ENCODE data around the gene ASPSCR1.
"Not testable (repeated sequence)": the region's sequence is repeated elsewhere in the genome, so short reads cannot be mapped to it uniquely, and the experiment has no call there.

The ASPSCR1 gene

DNA sequence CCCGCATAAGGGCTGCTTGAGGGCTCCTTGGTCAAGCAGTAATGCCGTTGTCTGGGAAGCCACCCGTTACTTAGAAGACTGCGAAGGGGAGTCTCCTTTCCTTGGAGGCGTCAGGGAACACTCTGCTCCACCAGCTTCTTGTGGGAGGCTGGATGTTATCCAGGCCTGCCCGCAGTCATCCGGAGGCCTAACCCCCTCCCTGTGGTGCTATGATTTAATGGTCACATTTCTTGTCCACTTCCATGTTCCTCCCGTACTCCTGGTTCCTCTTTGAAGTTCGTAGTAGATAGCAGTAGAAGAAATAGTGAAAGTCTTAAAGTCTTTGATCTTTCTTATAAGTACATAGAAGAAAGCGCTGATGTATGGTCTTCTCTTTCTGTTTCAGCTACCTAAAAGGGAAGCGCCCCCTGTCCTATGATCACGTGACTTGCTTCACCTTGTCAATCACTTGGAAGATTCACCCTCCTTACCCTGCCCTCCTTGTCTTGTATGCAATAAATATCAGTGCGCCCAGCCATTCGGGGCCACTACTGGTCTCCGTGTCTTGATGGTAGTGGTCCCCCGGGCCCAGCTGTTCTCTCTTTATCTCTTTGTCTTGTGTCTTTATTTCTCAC, 61.5 kb downstream of the ASPSCR1 start:
- H3K4me1 Mint-ChIP-seq (ENCODE audit: low read depth): peaks cover 46% of the 10 kb centered on the region
- peak overlapping the region; percentile 23 for H3K27ac Mint-ChIP-seq
- not testable (repeated sequence) for H3K9me3 Mint-ChIP-seq, H3K27me3 Mint-ChIP-seq, H3K4me3 Mint-ChIP-seq
- intact Hi-C loops (cut with micrococcal nuclease): loop anchor here (10.0 kb wide), 1 partner anchor 66 kb away; no protein-coding TSS in a partner anchor
- H3K36me3 Mint-ChIP-seq (ENCODE audit: low read depth): peaks cover 20% of the 10 kb centered on the region

- H3K27me3 Mint-ChIP-seq: peaks cover 8% of the 10 kb centered on the region
- peaks cover 46% of the 10 kb centered on the region for H3K4me1 Mint-ChIP-seq (ENCODE audit: low read depth)
- intact Hi-C loops (cut with micrococcal nuclease): loop anchor here (10.0 kb wide), 1 partner anchor 65 kb away; no protein-coding TSS in a partner anchor
- no peak overlapping the region for H3K4me3 Mint-ChIP-seq
- peak overlapping the region; percentile 23 for H3K27ac Mint-ChIP-seq
- H3K36me3 Mint-ChIP-seq (ENCODE audit: low read depth): peaks cover 15% of the 10 kb centered on the region
- H3K9me3 Mint-ChIP-seq: no peaks in the 10 kb centered on the region
These were observed 62.4 kb downstream of the ASPSCR1 start for GRCh38 chr17:82039695-82040299.

DNA sequence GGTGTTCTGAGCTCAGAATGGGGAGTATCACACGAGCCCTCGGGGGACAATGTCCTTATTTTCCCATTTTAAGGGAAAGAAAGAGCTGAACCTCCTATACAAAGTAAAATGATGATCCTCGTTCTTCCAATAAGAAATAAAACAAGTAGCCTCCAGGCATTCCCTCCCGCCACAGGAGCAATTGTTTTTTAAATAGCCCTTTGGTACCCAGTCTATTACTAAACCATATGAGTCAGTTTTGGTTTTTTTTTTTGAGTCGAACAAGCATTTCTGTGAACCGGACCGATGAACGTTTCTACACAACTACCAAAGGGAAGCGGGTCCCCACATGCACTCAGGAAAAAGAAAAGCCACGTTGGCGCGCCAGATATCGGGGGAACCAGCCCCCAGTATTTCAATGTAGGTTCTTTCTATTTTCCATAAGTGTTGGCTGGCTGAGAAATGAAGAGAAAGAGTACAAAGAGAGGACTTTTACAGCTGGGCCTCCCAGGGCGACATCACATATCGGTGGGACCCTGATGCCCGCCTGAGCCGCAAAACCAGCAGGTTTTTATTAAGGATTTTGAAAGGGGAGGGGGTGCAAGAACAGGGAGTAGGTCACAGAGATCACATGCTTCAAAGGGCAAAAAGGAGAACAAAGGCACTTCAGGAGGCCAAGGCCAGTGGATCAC, 63.9 kb downstream of the ASPSCR1 start:
- Mint-ChIP-seq H3K36me3 (ENCODE audit: low read depth) (no peaks in the 10 kb centered on the region), H3K4me3 (no peak overlapping the region), H3K4me1 (ENCODE audit: low read depth) (peaks cover 31% of the 10 kb centered on the region), H3K27me3 (peaks cover 7% of the 10 kb centered on the region), H3K9me3 (no peaks in the 10 kb centered on the region), H3K27ac (no peak overlapping the region)
- intact Hi-C loops (cut with micrococcal nuclease): no loop called here

DNA sequence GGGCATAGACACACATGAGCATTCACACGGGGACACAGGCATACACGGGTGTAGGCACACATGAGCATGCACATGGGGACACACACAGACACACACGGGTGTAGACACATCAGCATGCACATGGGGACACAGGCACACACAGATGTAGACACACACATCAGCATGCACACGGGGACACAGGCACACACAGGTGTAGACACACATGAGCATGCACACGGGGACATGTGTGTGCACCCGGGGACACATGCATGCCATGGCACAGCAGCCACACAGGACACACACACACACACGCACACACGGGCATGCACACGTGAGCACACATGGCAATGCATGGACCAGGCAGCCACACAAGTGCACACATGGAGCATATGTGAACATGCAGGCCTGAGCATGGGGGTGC, 65.2 kb downstream of the ASPSCR1 start:
- Mint-ChIP-seq H3K9me3 (no peaks in the 10 kb centered on the region), H3K27me3 (peaks cover 7% of the 10 kb centered on the region), H3K27ac (no peak overlapping the region), H3K36me3 (ENCODE audit: low read depth) (peaks cover 12% of the 10 kb centered on the region), H3K4me1 (ENCODE audit: low read depth) (peaks cover 25% of the 10 kb centered on the region), H3K4me3 (no peak overlapping the region)
- intact Hi-C loops (cut with micrococcal nuclease): no loop called here

GRCh38 chr17:82043507-82043906, 66.1 kb downstream of the ASPSCR1 start:
- peaks cover 21% of the 10 kb centered on the region for H3K36me3 Mint-ChIP-seq (ENCODE audit: low read depth)
- H3K27me3 Mint-ChIP-seq: peaks cover 7% of the 10 kb centered on the region
- peaks cover 19% of the 10 kb centered on the region for H3K4me1 Mint-ChIP-seq (ENCODE audit: low read depth)
- no peaks in the 10 kb centered on the region for H3K9me3 Mint-ChIP-seq
- no peak overlapping the region for H3K27ac Mint-ChIP-seq
- H3K4me3 Mint-ChIP-seq: no peak overlapping the region
- intact Hi-C loops (cut with micrococcal nuclease): no loop called here

DNA sequence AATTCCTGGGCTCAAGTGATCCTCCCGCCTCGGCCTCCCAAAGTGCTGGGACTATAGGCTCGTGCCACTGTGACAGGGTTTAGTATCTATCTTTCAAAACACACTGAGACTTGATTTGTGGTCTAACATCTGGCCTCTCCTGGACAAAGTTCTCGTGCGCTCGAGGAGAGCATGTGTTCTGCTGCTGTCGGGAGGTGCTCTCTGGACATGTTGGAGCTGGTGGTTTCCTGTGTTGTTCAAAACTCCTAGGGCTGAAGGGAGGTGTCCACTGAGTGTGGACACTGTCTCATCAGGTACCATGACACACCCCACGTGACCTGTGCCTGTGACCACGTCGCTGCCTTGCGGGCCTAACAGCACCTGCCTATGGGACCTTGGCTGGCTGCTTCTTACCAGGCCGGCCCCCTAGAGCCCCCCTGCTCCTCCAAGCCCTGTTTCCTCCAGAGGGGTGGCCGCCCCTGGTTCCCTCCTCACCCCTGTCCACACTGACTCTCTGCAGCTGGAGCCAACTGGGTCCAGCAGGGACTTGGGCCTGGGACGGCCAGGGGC, 68.6 kb downstream of the ASPSCR1 start:
- H3K36me3 Mint-ChIP-seq (ENCODE audit: low read depth): peaks cover 46% of the 10 kb centered on the region
- intact Hi-C loops (cut with micrococcal nuclease): no loop called here
- H3K4me3 Mint-ChIP-seq: no peak overlapping the region
- H3K27me3 Mint-ChIP-seq: peaks cover 4% of the 10 kb centered on the region
- H3K4me1 Mint-ChIP-seq (ENCODE audit: low read depth): peaks cover 31% of the 10 kb centered on the region
- H3K9me3 Mint-ChIP-seq: no peaks in the 10 kb centered on the region
- no peak overlapping the region for H3K27ac Mint-ChIP-seq

DNA sequence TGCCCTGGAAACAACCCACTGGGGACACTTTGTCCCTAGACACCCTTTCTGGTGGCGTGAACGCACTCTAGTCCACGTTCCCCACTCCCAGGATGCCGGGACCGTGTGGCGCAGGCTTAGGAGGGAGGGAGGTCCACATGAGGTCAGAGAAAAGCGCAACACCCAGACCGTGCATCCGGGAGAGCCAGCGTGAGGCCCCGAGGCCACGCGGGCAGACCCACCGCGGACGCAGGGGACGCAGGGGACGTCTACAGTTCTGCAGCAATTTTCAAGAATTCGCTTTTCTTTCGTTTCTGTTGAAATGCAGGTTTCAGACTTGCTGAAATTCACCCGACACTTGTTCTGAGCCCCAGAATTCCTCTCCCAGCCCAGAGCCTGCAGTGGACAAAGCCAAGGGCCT, 69.5 kb downstream of the ASPSCR1 start:
- intact Hi-C loops (cut with micrococcal nuclease): no loop called here
- Mint-ChIP-seq H3K27ac (no peak overlapping the region), H3K36me3 (ENCODE audit: low read depth) (peaks cover 47% of the 10 kb centered on the region), H3K4me1 (ENCODE audit: low read depth) (peaks cover 26% of the 10 kb centered on the region), H3K27me3 (no peaks in the 10 kb centered on the region), H3K4me3 (no peak overlapping the region), H3K9me3 (no peaks in the 10 kb centered on the region)

DNA sequence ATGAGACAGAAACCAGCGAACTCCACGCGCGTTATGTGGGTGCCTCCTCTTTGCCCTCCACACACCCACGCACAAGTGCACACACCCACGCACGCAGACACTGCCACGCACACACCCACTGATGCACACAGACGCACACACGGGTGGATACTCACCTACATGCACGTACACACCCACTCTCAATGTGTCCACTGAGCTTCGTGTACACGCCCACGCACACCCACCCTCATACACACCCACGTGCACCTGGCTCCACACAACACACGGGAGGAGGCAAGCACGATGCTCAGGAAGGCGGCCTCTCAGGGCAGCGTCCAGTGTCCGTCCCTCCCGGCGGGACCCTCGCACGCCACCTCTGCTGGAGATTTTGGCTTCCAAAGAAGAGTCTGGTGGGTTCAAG, 70.0 kb downstream of the ASPSCR1 start:
- Mint-ChIP-seq H3K36me3 (ENCODE audit: low read depth) (peaks cover 47% of the 10 kb centered on the region), H3K27ac (no peak overlapping the region), H3K9me3 (no peaks in the 10 kb centered on the region), H3K27me3 (no peaks in the 10 kb centered on the region), H3K4me3 (no peak overlapping the region), H3K4me1 (ENCODE audit: low read depth) (peaks cover 26% of the 10 kb centered on the region)
- intact Hi-C loops (cut with micrococcal nuclease): no loop called here

DNA sequence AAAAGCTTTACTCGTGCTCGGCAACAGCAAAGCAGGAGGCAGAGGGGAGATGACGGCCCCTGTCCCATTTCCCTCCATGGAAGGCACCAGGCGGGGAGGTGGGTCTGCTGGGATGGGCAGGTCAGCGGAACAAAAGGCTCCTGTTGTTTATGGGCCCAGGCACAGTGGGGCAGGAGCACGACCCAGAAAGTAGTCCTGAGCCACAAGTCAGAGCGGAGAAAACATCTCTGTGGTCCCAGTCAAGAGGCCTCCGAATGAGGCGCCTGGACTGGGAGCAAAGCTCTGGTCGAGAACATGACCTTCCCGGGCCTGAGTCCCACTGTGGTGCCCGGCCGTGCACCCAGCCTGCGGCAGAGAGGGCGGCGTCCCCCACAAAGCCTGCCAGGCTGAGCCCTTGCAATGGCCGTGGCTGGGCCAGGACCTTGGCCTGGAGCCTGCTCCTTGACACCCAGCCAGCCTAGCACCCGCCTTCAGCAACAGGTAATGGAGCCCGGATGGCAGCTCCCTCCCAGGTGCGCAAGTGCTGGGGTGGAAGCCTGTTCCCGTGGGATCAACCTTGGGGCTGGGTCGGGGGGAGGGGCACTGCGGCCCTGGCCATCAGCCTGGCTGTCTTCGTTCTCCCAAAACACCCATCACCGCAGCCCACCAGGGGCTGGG, 70.6 kb downstream of the ASPSCR1 start:
- Mint-ChIP-seq H3K36me3 (ENCODE audit: low read depth) (peaks cover 49% of the 10 kb centered on the region), H3K4me1 (ENCODE audit: low read depth) (peaks cover 32% of the 10 kb centered on the region), H3K9me3 (no peaks in the 10 kb centered on the region), H3K27ac (peak overlapping the region; percentile 54), H3K27me3 (no peaks in the 10 kb centered on the region), H3K4me3 (no peak overlapping the region)
- intact Hi-C loops (cut with micrococcal nuclease): no loop called here

DNA sequence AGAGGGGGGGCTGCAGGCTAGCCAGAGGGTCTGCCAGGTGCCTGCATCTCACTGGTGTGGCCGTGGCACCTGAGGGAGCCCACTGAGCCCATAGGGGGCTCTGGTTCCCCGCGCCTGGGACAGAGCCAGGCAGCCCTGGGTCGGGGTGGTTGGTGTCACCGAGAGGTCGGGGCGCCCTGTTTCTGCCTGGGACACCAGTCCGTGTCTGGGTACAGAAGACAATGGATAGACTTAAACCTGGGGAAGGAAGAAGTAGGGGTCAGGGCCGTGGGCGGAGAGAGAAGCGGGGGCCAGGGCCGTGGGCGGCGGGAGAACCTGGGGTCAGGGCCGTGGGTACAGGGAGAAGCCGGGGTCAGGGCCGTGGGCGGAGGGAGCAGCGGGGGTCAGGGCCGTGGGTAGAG, 71.1 kb downstream of the ASPSCR1 start:
- Mint-ChIP-seq H3K4me3 (no peak overlapping the region), H3K27ac (peak overlapping the region; percentile 54), H3K36me3 (ENCODE audit: low read depth) (peaks cover 55% of the 10 kb centered on the region), H3K27me3 (no peaks in the 10 kb centered on the region), H3K4me1 (ENCODE audit: low read depth) (peaks cover 38% of the 10 kb centered on the region), H3K9me3 (no peaks in the 10 kb centered on the region)
- intact Hi-C loops (cut with micrococcal nuclease): no loop called here

DNA sequence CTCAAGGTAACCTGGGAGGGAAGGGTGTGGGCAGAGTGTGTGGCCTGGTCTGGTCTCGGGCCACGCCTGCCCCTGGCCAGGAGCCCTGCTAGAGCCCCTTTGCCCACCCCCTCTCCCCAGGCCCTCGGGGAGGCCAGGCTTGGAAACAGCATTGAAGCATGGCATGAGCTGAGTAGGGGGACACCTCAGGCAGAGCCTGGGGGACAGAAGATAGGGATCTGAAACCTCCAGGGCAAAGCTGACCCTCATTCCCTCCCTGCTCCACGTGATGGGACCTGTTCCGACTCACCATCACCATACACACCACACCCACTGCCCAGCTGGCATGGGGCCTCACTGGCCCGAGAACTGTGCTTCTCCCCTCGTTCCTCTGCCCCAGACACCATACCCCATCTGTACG, 71.7 kb downstream of the ASPSCR1 start:
- intact Hi-C loops (cut with micrococcal nuclease): no loop called here
- no peaks in the 10 kb centered on the region for H3K9me3 Mint-ChIP-seq
- H3K36me3 Mint-ChIP-seq (ENCODE audit: low read depth): peaks cover 60% of the 10 kb centered on the region
- H3K27ac Mint-ChIP-seq: no peak overlapping the region
- H3K4me3 Mint-ChIP-seq: no peak overlapping the region
- peaks cover 43% of the 10 kb centered on the region for H3K4me1 Mint-ChIP-seq (ENCODE audit: low read depth)
- no peaks in the 10 kb centered on the region for H3K27me3 Mint-ChIP-seq

GRCh38 chr17:82049521-82049971, 72.1 kb downstream of the ASPSCR1 start:
- H3K4me1 Mint-ChIP-seq (ENCODE audit: low read depth): peaks cover 46% of the 10 kb centered on the region
- no peak overlapping the region for H3K27ac Mint-ChIP-seq
- H3K27me3 Mint-ChIP-seq: no peaks in the 10 kb centered on the region
- H3K4me3 Mint-ChIP-seq: no peak overlapping the region
- H3K36me3 Mint-ChIP-seq (ENCODE audit: low read depth): peaks cover 64% of the 10 kb centered on the region
- intact Hi-C loops (cut with micrococcal nuclease): no loop called here
- no peaks in the 10 kb centered on the region for H3K9me3 Mint-ChIP-seq

GRCh38 chr17:82050152-82050760, 72.8 kb downstream of the ASPSCR1 start:
- intact Hi-C loops (cut with micrococcal nuclease): no loop called here
- no peaks in the 10 kb centered on the region for H3K27me3 Mint-ChIP-seq
- H3K27ac Mint-ChIP-seq: peak overlapping the region; percentile 87
- H3K4me1 Mint-ChIP-seq (ENCODE audit: low read depth): peaks cover 46% of the 10 kb centered on the region
- H3K9me3 Mint-ChIP-seq: no peaks in the 10 kb centered on the region
- H3K4me3 Mint-ChIP-seq: peak overlapping the region; percentile 94
- H3K36me3 Mint-ChIP-seq (ENCODE audit: low read depth): peaks cover 72% of the 10 kb centered on the region

Data from dendritic cell treated with granulocyte-macrophage colony-stimulating factor and Interleukin-4, amounts not matched to agents 40 ng/mL and 50 ng/mL, for 4 days (primary cell).